22Rv1 (cell line): ENCODE measurements around the gene ALKBH2.

Experiments
- H3K27ac ChIP-seq: fragments of 450-650 bp; 2 replicates; pipeline ENCODE4 v1.5.1; 2017
- CTCF ChIP-seq: fragments of 450-650 bp; IDR thresholded peaks from 2 replicates; pipeline ENCODE4 v1.5.1; 2017; ENCODE audit warnings: mild to moderate bottlenecking
- ZFX ChIP-seq: fragments of 450-650 bp; IDR thresholded peaks from 2 replicates; pipeline ENCODE4 v1.6.1; 2017; ENCODE audit warnings: antibody characterized with exemption, borderline replicate concordance

ALKBH2 gene

DNA sequence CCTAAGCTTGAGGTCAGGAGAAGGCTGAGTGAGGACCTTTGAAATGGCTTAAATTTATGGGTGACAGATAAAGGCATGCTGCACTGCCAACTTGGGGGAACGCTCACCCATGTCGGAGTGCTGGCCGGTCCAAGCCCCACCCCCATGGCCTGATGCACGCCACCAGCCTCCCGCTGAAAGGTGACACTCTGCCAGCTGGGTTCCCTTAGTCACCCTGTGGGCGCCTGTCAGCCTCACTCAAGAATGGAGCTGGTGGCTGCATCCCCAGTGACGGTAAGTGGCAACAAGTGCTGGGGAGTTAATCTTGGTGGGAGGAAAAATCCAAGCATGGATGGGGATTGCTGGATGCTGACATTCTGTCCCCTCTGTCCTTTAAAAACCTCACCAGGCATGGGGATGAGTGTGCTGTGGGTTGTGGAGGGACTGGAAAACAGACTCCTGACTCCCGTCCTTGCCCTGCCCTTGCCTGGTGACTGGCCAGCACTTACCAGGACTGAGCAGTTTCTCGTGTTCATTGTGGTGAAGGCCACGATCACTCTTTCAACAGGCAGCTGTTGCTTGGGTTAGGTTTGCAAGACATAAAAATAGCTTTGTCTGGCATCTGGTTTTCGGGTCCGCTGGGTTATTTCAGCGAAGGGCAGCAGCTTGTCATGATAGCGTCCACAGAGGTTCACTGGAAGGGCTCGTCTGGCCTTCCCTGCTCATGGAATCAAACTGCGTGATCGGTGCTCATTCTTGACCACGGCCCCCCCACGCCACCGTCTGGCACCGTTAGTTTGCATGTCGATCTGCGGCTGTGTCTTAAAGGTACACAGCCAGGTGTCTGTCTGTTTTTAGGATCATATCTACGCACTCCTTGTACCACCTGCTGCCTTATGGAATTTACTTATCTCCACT lies 38.1 kb upstream of the ALKBH2 start:
- H3K27ac ChIP-seq, result no peak overlapping the region
- no peak for TF ChIP-seq ZFX
- no peak for TF ChIP-seq CTCF

DNA sequence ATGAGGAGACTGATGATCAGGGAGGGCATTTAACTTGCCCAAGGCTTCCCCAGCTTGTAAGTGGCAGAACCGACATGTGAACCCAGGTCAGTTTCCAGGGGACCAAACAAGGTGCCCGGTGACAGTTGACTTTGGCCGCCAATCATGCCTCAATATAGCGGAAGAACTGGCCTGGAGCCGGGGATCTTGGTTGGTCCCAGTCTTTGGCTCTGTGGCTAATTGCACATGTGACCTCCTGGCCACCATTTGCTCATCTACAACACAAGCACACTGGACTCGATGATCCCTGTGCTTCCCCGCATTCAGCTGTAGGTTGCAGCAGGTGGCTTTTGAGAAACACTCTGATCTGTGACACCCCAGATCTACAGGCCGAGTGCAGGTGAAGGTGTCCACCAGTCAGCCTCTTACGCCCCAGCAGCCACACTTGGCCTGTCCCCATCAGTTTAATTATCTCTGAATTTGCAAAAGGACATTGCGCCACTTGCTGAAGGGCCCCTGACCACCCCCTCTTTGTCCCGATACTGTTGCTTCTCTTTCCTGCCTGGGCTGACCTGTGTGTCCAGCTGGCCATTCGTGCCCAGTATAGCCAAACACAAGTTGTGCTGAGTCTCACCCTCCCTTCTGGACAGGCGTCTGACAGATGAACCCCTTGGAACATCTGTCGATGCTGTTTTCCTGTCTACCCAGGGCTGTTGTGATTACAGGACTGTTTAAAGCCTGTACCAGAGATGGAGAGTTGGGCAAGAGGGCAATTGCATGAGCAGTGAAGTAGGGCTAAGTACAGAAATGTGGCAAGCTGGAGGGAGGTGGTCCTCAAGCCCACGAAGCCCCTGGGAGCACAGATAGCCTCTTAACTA lies 37.3 kb upstream of the ALKBH2 start:
- no peak for TF ChIP-seq ZFX
- TF ChIP-seq CTCF, result no peak
- no peak overlapping the region for H3K27ac ChIP-seq

DNA sequence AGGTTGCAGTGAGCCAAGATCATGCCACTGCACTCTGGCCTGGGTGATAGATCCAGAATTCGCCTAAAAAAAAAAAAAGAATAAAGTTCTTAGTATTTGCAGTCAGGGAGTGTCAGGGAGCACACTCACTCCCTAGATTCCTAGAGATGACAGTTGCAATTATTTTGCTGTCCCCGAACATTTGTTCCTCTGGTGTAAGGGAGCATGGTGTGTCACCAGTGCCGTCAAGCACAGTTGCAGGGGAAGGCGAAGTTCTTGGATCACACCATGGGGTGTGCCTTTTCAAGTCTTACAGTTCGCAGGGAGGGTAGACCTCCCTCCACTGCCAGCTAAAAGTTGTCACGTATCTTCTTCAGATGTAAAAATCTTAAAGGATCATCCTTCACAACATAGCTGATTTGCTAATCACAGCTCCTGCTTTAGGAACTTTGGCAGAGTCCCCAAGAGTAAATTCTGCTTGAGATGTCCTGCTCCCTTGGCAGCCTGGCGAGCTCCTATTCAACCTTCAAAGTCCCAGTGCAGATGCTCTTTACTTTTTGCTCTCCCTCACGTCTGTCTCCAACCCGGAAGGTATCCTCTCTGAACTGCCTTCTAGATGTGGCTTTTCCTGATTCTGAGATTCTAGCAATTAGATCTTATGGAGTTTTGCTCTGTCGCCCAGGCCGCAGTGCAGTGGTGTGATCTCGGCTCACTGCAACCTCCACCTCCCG lies 34.4 kb upstream of the ALKBH2 start:
- TF ChIP-seq ZFX (no peak), CTCF (no peak)

DNA sequence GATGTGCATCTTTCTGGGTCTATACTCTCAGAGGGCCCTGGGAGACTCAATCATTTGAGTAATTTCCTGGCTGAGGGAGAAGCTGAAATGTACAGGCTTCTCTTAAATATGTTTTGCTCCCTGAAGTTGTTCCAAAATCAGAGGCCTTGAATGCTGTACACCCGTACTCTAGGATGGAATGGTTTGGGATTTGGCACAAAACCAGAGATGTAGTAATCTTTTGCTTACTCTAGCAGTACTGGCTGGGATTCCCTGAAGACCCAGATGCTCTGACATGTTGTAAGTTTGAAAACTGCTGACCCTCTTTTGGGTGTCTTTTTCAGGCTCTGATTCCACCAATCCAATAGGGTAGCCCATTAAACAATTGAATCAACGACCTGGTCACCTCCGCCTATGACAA lies 33.5 kb upstream of the ALKBH2 start:
- TF ChIP-seq ZFX, result no peak
- no peak for TF ChIP-seq CTCF
- H3K27ac ChIP-seq, result no peak overlapping the region

More for the DNA sequence above, 34.4 kb upstream of the ALKBH2 start:
- H3K27ac ChIP-seq, result no peak overlapping the region

- no peak overlapping the region for H3K27ac ChIP-seq
- TF ChIP-seq ZFX, result no peak
- no peak for TF ChIP-seq CTCF
Measured at GRCh38 chr12:109125791-109126190, 32.5 kb upstream of the ALKBH2 start.

DNA sequence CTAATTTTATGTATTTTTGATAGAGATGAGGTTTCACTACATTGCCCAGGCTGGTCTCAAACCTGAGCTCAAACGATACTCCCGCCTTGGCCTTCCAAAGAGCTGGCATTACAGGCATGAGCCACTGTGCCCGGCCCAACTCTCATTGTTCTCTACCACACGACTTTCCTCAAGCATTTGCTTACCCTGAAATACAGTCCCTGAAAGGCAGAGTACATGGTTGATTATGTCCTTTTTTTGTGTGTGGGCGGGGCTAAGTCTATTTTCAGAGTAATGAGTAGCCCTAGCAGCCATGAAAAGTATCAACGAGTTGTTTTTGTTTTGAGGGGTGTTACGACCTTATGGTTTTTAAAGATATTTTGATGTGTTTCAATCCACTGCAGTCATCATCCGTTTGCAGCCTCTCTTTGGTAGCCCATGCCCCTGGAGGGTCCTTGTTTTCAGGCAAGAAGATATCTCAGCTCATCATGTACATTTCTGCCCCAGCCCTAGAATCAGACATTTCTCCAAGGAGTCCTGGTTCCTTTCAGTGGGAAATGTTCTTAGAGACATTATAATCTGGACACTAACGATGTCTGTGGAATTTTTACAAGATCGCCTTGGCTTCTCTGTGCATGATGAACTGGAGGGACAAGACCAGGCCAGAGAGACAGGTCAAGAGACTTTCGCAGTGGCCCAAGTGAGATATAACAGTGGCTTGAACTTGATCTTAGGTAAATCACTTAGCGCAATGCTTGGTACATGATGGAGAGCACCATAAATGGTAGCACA lies 31.8 kb upstream of the ALKBH2 start:
- TF ChIP-seq ZFX (no peak), CTCF (no peak)
- H3K27ac ChIP-seq, result no peak overlapping the region
